IMR-90 (cell line): Measurements from ENCODE around the gene HOXA13. TPM values are rescaled to one million over a fixed set of nuclear protein-coding genes. Genes with fewer than 3 reads are reported as not detected.

Experiments used
- ATAC-seq: fragments of 200-7000 bp; cut with Tn5 transposase; 2 replicates; pipeline ENCODE4 v1.9.1; 2020; ENCODE audit warnings: low read depth, mild to moderate bottlenecking, moderate library complexity
- BruUV-seq: library from RNA; stranded (reverse); fragments of 400-500 nt; replicated peaks from 2 replicates; lab custom pipeline; 2021; lab: Mats Ljungman, UMichigan
- CTCF ChIA-PET: fragments of 300-600 bp; formaldehyde crosslinking; extraction: SDS; loops from one replicate; lab custom pipeline; 2021; ENCODE audit warnings: antibody characterized with exemption; lab: Yijun Ruan, JAX
- POLR2A ChIA-PET: fragments of 300-600 bp; sonication (Branson Sonifier 250); formaldehyde crosslinking; loops from one replicate; lab custom pipeline; 2022; ENCODE audit warnings: antibody characterized with exemption; ENCODE audit not compliant: unreplicated experiment; lab: Charles Lee
- DNase-seq: peaks from one replicate; pipeline ENCODE4 v3.0.0; 2013
- H2AFZ ChIP-seq: replicated peaks from 2 replicates; pipeline ENCODE3; 2013; ENCODE audit warnings: low read length, mild to moderate bottlenecking; ENCODE audit not compliant: poor library complexity
- H2AK5ac ChIP-seq: 2 replicates; pipeline ENCODE4 v1.6.1; 2013; ENCODE audit warnings: low read depth, low read length, inconsistent platforms
- H2AK9ac ChIP-seq: replicated peaks from 2 replicates; pipeline ENCODE3; 2013; ENCODE audit warnings: mild to moderate bottlenecking, low read depth, low read length, moderate library complexity; ENCODE audit not compliant: poor library complexity
- H2BK120ac ChIP-seq: 2 replicates; pipeline ENCODE4 v1.6.1; 2013; ENCODE audit warnings: low read depth, low read length, inconsistent platforms
- H2BK15ac ChIP-seq: 3 replicates; pipeline ENCODE4 v1.6.1; 2013; ENCODE audit warnings: low read depth, low read length, inconsistent platforms
- H2BK20ac ChIP-seq: 2 replicates; pipeline ENCODE4 v1.6.1; 2013; ENCODE audit warnings: low read depth, mild to moderate bottlenecking, inconsistent platforms, low read length, moderate library complexity
- H2BK5ac ChIP-seq: 2 replicates; pipeline ENCODE4 v1.6.1; 2013; ENCODE audit warnings: mild to moderate bottlenecking, low read depth, low read length, inconsistent platforms; ENCODE audit not compliant: poor library complexity, severe bottlenecking
- H3K14ac ChIP-seq: replicated peaks from 2 replicates; pipeline ENCODE4 v1.6.1; 2013; ENCODE audit warnings: low read depth, low read length, inconsistent platforms
- H3K18ac ChIP-seq: 2 replicates; pipeline ENCODE4 v1.6.1; 2013; ENCODE audit warnings: low read depth, low read length, control low read depth
- H3K23ac ChIP-seq: 2 replicates; pipeline ENCODE4 v1.6.1; 2013; ENCODE audit warnings: low read depth, low read length, inconsistent platforms
- H3K27ac ChIP-seq: 2 replicates; pipeline ENCODE4 v1.5.1; 2013; ENCODE audit warnings: mild to moderate bottlenecking, control low read depth, low read length; ENCODE audit not compliant: insufficient read depth
- H3K27me3 ChIP-seq: 2 replicates; pipeline ENCODE4 v1.6.1; 2013; ENCODE audit warnings: low read length; ENCODE audit not compliant: control insufficient read depth, insufficient read depth
- H3K36me3 ChIP-seq: 2 replicates; pipeline ENCODE4 v1.6.1; 2013; ENCODE audit warnings: low read length, mixed read lengths; ENCODE audit not compliant: control insufficient read depth, insufficient read depth
- H3K4ac ChIP-seq: 2 replicates; pipeline ENCODE4 v1.6.1; 2013; ENCODE audit warnings: low read depth, low read length, inconsistent platforms
- H3K4me1 ChIP-seq: 2 replicates; pipeline ENCODE4 v1.6.1; 2013; ENCODE audit warnings: low read length, mixed read lengths; ENCODE audit not compliant: control insufficient read depth, insufficient read depth
- H3K4me2 ChIP-seq: 2 replicates; pipeline ENCODE4 v1.6.1; 2013; ENCODE audit warnings: low read depth, mild to moderate bottlenecking, control low read depth, low read length, moderate library complexity
- H3K4me3 ChIP-seq: 2 replicates; pipeline ENCODE4 v1.5.1; 2013; ENCODE audit warnings: low read depth, mild to moderate bottlenecking, control low read depth, low read length, moderate library complexity; ENCODE audit not compliant: insufficient read depth
- H3K56ac ChIP-seq: 2 replicates; pipeline ENCODE4 v1.6.1; 2013; ENCODE audit warnings: low read length, inconsistent platforms; ENCODE audit not compliant: insufficient read depth; ENCODE audit errors: extremely low read depth
- H3K79me1 ChIP-seq, 2 experiments: 2 replicates each; pipeline ENCODE4 v1.6.1; 2013; ENCODE audit warnings: low read length in 2 of 2, inconsistent platforms in 1 of 2, low read depth in 1 of 2
- H3K9ac ChIP-seq: 2 replicates; pipeline ENCODE4 v1.6.1; 2013; ENCODE audit warnings: low read depth, low read length, control low read depth
- H3K9me1 ChIP-seq: 2 replicates; pipeline ENCODE4 v1.6.1; 2013; ENCODE audit warnings: low read length, inconsistent platforms; ENCODE audit not compliant: insufficient read depth
- H3K9me3 ChIP-seq: 2 replicates; pipeline ENCODE4 v1.6.1; 2013; ENCODE audit warnings: low read length; ENCODE audit not compliant: control insufficient read depth, insufficient read depth
- H4K20me1 ChIP-seq: 2 replicates; pipeline ENCODE4 v1.6.1; 2013; ENCODE audit warnings: low read length, inconsistent platforms; ENCODE audit not compliant: insufficient read depth
- H4K5ac ChIP-seq: 2 replicates; pipeline ENCODE4 v1.6.1; 2013; ENCODE audit warnings: mild to moderate bottlenecking, low read depth, low read length, control low read depth
- H4K8ac ChIP-seq, 2 experiments: 2 replicates each; pipeline ENCODE4 v1.6.1; 2013; ENCODE audit warnings: low read depth in 2 of 2, low read length in 2 of 2, control low read depth in 1 of 2, inconsistent platforms in 1 of 2
- H4K91ac ChIP-seq: 2 replicates; pipeline ENCODE4 v1.6.1; 2013; ENCODE audit warnings: low read depth, low read length, inconsistent platforms; ENCODE audit not compliant: insufficient read depth
- BHLHE40 ChIP-seq: fragments of 150-350 bp; IDR thresholded peaks from 2 replicates; pipeline ENCODE4 v1.6.1; 2016; ENCODE audit warnings: mild to moderate bottlenecking, low read depth, low read length
- CEBPB ChIP-seq: IDR thresholded peaks from 2 replicates; pipeline ENCODE4 v1.6.1; 2012; ENCODE audit warnings: low read depth, low read length, improper control_type of control experiment
- CHD1 ChIP-seq: IDR thresholded peaks from 2 replicates; pipeline ENCODE4 v1.6.1; 2012; ENCODE audit warnings: low read depth, low read length, improper control_type of control experiment
- CTCF ChIP-seq: conservative IDR thresholded peaks from 2 replicates; pipeline ENCODE4 v1.5.1; 2012; ENCODE audit warnings: mild to moderate bottlenecking, low read depth, low read length, improper control_type of control experiment
- ELK1 ChIP-seq: fragments of 150-350 bp; IDR thresholded peaks from 2 replicates; pipeline ENCODE4 v1.6.1; 2016; ENCODE audit warnings: low read depth, mild to moderate bottlenecking, low read length, moderate library complexity, borderline replicate concordance
- MAZ ChIP-seq: IDR thresholded peaks from 2 replicates; pipeline ENCODE4 v1.6.1; 2012; ENCODE audit warnings: low read depth, mild to moderate bottlenecking, low read length, improper control_type of control experiment, moderate library complexity, borderline replicate concordance
- MXI1 ChIP-seq: IDR thresholded peaks from 2 replicates; pipeline ENCODE4 v1.6.1; 2012; ENCODE audit warnings: low read depth, mild to moderate bottlenecking, low read length, moderate library complexity, borderline replicate concordance
- NFE2L2 ChIP-seq: fragments of 150-350 bp; IDR thresholded peaks from 2 replicates; pipeline ENCODE4 v1.6.1; 2016; ENCODE audit warnings: low read depth, mild to moderate bottlenecking, low read length
- POLR2A ChIP-seq: IDR thresholded peaks from 2 replicates; pipeline ENCODE4 v1.6.1; 2012; ENCODE audit warnings: mild to moderate bottlenecking, low read depth, low read length
- RCOR1 ChIP-seq: IDR thresholded peaks from 2 replicates; pipeline ENCODE4 v1.6.1; 2012; ENCODE audit warnings: mild to moderate bottlenecking, low read length, improper control_type of control experiment; ENCODE audit not compliant: insufficient replicate concordance
- RFX5 ChIP-seq: IDR thresholded peaks from 2 replicates; pipeline ENCODE4 v1.8.0; 2012; ENCODE audit warnings: low read depth, mild to moderate bottlenecking, low read length, moderate library complexity
- SMC3 ChIP-seq: fragments of 150-350 bp; IDR thresholded peaks from 2 replicates; pipeline ENCODE4 v1.6.1; 2016; ENCODE audit warnings: low read depth, mild to moderate bottlenecking, antibody characterized with exemption, low read length, moderate library complexity
- WGBS, 2 experiments: methylation state at CpG; one replicate each; pipeline versions ENCODE4 v1.1.5 to v1.1.7; 2013; ENCODE audit warnings: missing lambda C conversion rate in 2 of 2; ENCODE audit not compliant: insufficient read length in 1 of 2; ENCODE audit errors: extremely low coverage in 2 of 2; 5-methylcytosine and 5-hydroxymethylcytosine counted together
- dilution Hi-C: fragments of 300-500 bp; cut with HindIII; formaldehyde crosslinking; loops from one replicate; pipeline ENCODE4 v1.14.3; 2018; ENCODE audit warnings: low sequenced_read_pairs; ENCODE audit not compliant: unreplicated experiment
- in situ Hi-C: fragments of 300-500 bp; cut with MboI; formaldehyde crosslinking; loops from 3 replicates; pipeline ENCODE4 v1.14.3; 2019; ENCODE audit warnings: low sequenced_read_pairs, inconsistent platforms, mixed read lengths
- intact Hi-C: fragments of 100-400 bp; cut with micrococcal nuclease; formaldehyde crosslinking; loops from 2 replicates; pipeline ENCODE4 v1.10.0; 2022
- polyA plus RNA-seq, 3 experiments: library from polyadenylated mRNA; depleted of rRNA; stranded (reverse); fragments of >200 nt; gene quantifications; 2 replicates each; pipeline ENCODE4 v1.2.3, GENCODE V29; 2012; ENCODE audit warnings: low replicate concordance in 1 of 3
- total RNA-seq: library from RNA; depleted of rRNA; stranded (reverse); fragments of >200 nt; gene quantifications from 2 replicates; pipeline ENCODE4 v1.2.3, GENCODE V29; 2012
- TF ChIP-seq, protein P1 (sequence below): fragments of 150-350 bp; IDR thresholded peaks from 2 replicates; pipeline ENCODE4 v1.6.1; 2017; ENCODE audit warnings: mild to moderate bottlenecking, antibody characterized with exemption, low read length, low read depth

The HOXA13 gene
- total and polyA plus RNA-seq, 2 of the 4 experiments (the other 2 are of a cell fraction), result not detected

GRCh38 chr7:27166531-27167505, 33.1 kb downstream of the HOXA13 start:
- WGBS, 2 experiments, result 67% methylated on average over 6 of the region's 50 CpGs; no CpG with 5 or more reads in 1 of the 2 experiments
- ATAC-seq (no peak), DNase-seq (no peak)
- Histone ChIP-seq H3K56ac (no peak overlapping the region), H3K27ac (no peak overlapping the region), H2BK15ac (no peak overlapping the region), H3K4me1 (no peaks in the 10 kb centered on the region), H3K9me1 (no peaks in the 10 kb centered on the region), H2BK5ac (no peak overlapping the region), H3K9ac (no peak overlapping the region), H3K14ac (no peak overlapping the region), H3K4me3 (no peak overlapping the region), H4K5ac (no peak overlapping the region), H4K91ac (no peak overlapping the region), H2AFZ (no peak overlapping the region), H3K79me1 (no peaks in the 10 kb centered on the region), H2AK9ac (no peak overlapping the region), H3K4me2 (no peak overlapping the region), H2AK5ac (no peak overlapping the region), H2BK20ac (no peak overlapping the region), H3K18ac (no peak overlapping the region), H3K9me3 (peaks cover 22% of the 10 kb centered on the region), H3K27me3 (peaks cover 84% of the 10 kb centered on the region), H4K8ac (no peak overlapping the region), H3K4ac (no peak overlapping the region), H3K36me3 (no peaks in the 10 kb centered on the region), H4K20me1 (peaks cover 9% of the 10 kb centered on the region; the same call in 1 of the 2 replicates), H3K23ac (no peak overlapping the region), H2BK120ac (no peak overlapping the region)
- ChIA-PET POLR2A (no interaction called here), CTCF (interaction anchor here (1.0 to 1.6 kb wide), 2 partner anchors 16 to 29 kb away, joined by 3 read pairs; no protein-coding TSS in a partner anchor)
- intact Hi-C loops, result loop anchor here (10.0 kb wide), 1 partner anchor 1912 kb away; no protein-coding TSS in a partner anchor
- dilution Hi-C loops, result no loop called here
- TF ChIP-seq, protein P1, sequence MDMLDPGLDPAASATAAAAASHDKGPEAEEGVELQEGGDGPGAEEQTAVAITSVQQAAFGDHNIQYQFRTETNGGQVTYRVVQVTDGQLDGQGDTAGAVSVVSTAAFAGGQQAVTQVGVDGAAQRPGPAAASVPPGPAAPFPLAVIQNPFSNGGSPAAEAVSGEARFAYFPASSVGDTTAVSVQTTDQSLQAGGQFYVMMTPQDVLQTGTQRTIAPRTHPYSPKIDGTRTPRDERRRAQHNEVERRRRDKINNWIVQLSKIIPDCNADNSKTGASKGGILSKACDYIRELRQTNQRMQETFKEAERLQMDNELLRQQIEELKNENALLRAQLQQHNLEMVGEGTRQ, result no peak
- TF ChIP-seq CHD1 (no peak), CEBPB (no peak), RFX5 (no peak), MXI1 (no peak), MAZ (no peak), POLR2A (no peak), SMC3 (no peak), RCOR1 (no peak), CTCF (no peak), NFE2L2 (no peak), ELK1 (no peak), BHLHE40 (no peak)
- BruUV-seq, result no TSS peak
- in situ Hi-C loops, result no loop called here
